Superior temporal gyrus (tissue), 1 donor: ENCODE measurements around the gene HSD17B12.
A peak's percentile ranks its signal among the peaks of the same experiment; 100 is the strongest.

Experiments
- DNase-seq: peaks from one replicate; pipeline ENCODE4 v3.0.0-alpha.2; 2016; ENCODE audit errors: extremely low spot score

Gene HSD17B12

GRCh38 chr11:43866520-43866919, 186.0 kb downstream of the HSD17B12 start:
- no peak for DNase-seq

DNA sequence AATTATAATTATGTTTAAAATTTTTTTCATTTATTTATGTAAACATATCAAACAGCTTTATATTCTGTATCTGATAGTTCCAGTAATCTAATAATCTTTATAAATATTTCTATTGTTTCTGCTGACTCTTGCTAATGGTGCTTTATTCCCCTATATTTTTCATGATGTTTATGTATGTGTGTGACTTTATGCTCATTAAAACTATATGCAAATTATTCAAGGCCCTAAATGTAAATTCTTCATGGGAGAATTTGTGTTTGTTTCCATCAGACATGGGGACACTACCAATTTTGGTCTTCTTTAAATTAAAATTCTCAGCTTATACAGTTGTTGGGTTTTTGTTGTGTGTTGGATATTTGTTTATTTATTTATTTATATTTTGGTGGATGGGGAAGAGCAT, 186.4 kb downstream of the HSD17B12 start:
- DNase-seq, result no peak

DNA sequence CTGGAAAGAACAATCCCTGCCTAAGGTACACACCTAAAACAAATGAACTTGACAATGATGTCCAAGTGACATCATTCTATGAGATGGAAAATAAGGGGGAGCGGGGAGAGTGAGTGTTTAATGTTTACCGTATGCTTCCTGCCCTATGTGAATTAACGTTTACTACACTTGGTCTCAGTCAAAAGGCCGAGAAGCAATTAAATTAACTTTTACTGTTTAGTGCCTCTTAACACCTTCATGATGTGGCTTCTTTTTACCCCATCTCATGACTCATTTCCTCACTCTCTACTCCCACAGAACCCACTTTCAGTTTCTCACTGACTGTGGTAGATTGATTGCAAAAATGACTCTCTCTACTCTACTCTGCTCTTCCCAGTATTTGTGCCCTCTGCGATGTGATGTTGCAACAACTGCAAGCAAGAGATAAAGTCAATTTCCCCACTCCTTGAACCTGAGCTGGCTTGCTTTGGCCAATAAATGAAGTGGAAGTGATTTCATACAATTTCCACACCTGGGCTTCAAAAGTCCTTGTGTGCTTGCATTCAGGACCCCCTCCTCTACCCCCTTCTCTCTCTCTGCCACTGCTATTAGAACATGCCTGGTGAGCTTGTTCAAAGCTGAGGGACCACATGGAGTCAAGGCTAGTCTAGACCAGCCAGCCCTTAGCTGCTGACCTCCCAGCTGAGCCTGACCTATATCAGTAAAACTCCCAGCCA, 188.5 kb downstream of the HSD17B12 start:
- DNase-seq, result peak; percentile 40

DNA sequence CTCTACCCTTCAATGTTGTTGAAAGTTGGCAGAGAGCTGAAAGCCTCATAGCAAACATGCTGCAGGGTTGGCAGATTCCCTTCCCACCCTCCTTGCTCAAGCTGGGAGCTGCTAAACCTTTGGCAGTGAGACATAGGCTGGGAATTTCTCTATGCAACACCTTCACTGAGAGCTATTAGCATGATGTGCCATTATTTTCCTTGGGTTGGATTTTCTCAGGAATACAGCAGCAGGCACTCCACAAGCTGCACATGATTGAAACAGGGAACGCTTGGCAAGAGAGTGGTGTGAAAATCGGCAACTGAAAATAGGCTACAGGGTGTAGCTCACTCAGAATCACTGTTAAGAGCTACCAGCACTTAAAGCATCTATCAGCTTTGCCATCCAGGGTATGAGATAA, 190.5 kb downstream of the HSD17B12 start:
- DNase-seq, result peak; percentile 65

GRCh38 chr11:43872995-43873394, 192.5 kb downstream of the HSD17B12 start:
- DNase-seq, result no peak

DNA sequence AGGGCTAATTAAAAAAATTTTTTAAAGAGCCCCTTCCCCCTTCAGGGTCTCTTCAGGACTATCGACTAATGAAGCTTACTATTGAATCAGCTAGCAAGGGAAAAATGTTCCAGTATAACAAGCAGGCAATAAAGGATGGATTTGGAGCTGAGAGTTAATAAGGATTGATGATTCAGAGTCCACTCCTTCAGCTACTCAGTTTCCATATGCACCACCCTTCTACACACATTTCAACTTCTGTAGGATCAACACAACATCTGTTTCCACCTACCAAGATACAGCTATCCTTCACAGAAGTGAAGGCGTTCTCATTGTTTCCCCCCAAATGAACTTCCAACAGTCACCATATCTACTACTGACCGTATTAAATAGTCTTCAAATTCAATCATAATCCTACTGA, 193.5 kb downstream of the HSD17B12 start:
- no peak for DNase-seq

DNA sequence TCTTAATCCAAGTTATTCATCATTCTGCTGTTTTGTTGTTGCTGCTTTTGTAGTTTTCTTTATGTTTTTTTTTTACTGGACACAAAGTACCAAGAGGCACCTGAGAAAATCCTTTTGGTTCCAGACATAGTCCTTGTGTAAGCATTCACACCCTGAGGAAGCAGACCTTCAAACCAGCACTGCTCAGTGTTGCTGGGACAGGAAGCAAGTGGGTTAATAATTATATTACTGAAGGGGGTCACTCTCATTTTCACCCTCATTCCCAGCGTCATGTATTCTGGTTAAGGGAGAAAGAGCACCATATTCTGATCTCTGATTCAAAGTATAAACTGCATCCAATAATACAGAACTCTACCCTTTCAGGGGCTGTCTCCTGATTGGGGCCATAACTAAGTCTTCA, 194.2 kb downstream of the HSD17B12 start:
- no peak for DNase-seq

DNA sequence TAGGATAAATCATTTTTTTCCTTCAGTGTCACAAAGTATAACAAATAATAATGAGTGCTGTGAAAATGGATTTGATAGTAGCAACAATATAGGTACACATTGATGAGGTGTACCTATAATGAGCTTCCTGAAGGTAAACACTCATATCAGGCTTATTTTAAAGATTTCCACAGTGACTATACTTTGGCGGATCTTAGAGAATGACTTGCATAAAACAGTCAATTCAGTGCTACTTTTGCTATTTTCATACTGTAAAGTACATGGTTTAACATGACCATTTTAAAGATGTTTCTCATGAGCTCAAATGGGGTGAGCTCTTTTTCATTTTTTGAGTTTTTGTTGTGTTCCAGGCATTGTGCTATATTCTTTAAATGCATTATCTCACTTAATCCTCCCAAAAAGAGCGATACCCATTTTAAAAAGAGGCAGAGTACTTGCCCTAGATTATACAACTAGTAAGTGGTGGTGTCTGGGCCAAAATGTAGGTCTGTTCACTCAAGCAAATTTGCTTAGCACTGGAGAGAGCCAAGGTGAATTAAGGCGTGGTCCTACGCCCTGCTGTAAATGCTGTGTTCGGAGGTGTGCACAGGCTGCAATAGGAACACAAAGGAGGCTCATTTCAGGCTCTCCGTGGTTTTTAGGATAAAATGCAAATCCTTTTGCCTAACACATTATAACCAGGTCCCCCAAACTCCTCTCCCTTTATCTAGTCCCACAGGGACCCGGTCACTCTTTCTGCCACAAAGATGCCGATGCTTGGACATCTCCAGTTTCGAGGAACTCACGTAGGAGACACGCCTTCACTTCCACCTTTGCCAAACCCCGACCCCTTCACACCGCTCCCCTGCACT, 199.5 kb downstream of the HSD17B12 start:
- no peak for DNase-seq

DNA sequence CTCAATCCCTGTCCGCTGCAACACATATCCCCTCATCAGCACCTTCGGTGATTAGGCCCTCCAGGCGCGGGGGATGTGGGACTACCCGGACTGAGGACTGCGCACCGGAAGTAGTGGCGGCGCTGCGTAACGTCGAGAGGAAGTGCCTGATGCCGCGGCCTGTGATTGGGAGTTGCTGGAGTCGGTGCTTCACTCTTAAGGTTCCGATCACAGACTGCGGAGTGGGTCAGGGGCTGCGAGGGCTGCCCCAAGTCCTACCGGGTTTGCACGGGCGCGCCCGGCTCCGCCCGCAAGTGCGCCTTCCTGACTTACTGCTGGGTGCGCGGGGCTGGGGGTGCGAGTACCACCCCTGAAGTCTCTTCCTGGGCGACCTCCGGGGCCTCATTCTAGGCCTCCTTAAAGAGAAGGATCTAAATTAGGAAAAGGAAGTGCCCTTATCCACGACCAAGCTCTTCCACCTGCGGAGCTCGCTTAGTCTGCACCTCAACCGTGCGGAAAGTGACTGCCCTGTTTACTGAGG, 200.2 kb downstream of the HSD17B12 start, which contains the start of gene ALKBH3:
Gene ALKBH3 (plus strand): TSS at position 192 of the 520 bp plus-strand sequence. CDS start 1,822 bp downstream, outside the sequence.
- peak; percentile 93 for DNase-seq

DNA sequence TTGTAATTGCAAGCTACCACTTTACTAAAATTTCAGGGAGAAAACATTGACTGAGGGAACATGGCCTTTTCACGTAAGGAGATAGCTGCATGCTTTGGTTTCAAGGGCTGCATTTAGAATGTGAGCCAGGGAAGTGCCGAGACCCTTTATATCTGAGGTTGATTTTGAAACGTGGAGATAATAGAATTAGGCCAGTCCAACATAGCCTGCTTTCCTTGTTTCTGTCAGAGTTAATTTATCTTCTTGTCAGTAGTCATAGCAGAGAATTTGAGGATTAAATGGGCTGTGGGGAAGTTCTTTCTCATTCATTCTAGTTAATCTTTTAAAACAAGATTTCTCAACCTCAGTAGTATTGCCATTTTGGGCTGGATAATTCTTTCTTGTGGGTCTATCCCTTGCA, 212.3 kb downstream of the HSD17B12 start:
- DNase-seq, result no peak

GRCh38 chr11:43894546-43894945, 214.0 kb downstream of the HSD17B12 start:
- DNase-seq, result no peak

DNA sequence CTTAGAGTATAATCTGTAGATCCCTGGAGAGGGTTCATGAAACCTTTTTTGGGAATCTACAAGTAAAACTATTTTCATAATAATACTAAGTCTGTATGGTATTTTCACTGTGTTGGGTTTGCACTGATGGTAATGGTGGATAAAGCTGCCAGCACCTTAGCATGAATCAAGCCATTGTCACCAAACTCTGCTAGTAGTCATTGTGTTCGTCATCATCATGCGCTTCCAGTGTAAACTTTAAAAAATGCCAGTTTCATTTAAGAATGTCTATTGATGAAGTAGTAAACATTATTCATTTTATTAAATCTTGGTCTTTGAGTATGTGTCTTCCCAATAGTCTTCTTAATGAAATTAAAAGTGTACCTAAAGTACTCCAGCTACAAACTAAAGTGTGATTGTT, 215.1 kb downstream of the HSD17B12 start:
- peak; percentile 78 for DNase-seq

GRCh38 chr11:43898574-43898973, 218.0 kb downstream of the HSD17B12 start:
- DNase-seq, result no peak

- no peak for DNase-seq
Measured at GRCh38 chr11:43899094-43899493, 218.6 kb downstream of the HSD17B12 start.

DNA sequence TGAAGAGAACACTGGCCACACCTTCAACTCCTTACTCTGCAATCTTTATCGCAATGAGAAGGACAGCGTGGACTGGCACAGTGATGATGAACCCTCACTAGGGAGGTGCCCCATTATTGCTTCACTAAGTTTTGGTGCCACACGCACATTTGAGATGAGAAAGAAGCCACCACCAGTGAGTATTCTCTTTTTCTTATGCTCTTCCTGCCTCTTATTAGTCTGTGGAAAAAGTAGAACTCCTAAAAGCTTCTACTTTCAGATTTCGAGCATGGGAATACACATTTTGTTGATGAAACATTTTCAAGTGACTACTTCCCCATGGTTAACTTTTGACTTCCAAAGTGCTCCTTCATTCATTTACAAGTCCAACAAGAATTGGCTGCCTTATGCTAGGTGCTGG, 221.0 kb downstream of the HSD17B12 start:
- DNase-seq, result no peak

DNA sequence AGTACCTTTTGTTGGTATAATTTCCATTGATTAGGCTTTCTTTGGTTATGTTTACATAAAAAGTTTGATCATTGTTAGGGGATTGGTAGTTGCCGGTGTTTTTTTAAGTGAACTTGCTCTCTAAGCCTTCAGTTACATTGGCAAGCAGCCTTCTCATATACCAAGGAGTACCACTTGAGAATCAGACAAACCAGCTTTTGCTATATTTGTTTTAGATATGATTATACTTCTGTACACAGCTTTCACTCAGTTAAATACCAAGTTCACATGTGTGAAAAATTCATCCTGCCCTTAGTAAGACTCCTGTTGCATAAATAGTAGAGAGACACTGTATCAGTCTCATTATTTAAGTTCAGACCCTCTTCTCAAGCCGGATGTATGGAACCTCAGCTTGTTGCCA, 222.5 kb downstream of the HSD17B12 start:
- DNase-seq, result no peak

GRCh38 chr11:43903969-43904368, 223.4 kb downstream of the HSD17B12 start:
- no peak for DNase-seq

GRCh38 chr11:43904742-43905535, 224.4 kb downstream of the HSD17B12 start:
- peak; percentile 74 for DNase-seq

GRCh38 chr11:43905813-43906241, 225.3 kb downstream of the HSD17B12 start:
- peak; percentile 71 for DNase-seq
